NB4 (cell line): ENCODE data around the gene FAM3B.
"Not testable (repeated sequence)": the region's sequence is repeated elsewhere in the genome, so short reads cannot be mapped to it uniquely, and the experiment has no call there.

Experiments used
- DNase-seq: peaks from one replicate; pipeline ENCODE4 v3.0.0; 2010; ENCODE audit warnings: low read depth
- H3K4me3 ChIP-seq: one replicate; pipeline ENCODE4 v1.5.1; 2011; ENCODE audit warnings: mild to moderate bottlenecking, low read depth, low read length, moderate library complexity
- CTCF ChIP-seq: IDR thresholded peaks from one replicate; pipeline ENCODE4 v1.5.1; 2012; ENCODE audit warnings: low read depth, low read length
- MAX ChIP-seq: IDR thresholded peaks from 2 replicates; pipeline ENCODE4 v1.6.1; 2011; ENCODE audit warnings: low read depth, low read length
- MYC ChIP-seq: IDR thresholded peaks from 2 replicates; pipeline ENCODE4 v1.6.1; 2011; ENCODE audit warnings: low read depth, low read length
- POLR2A ChIP-seq: IDR thresholded peaks from 2 replicates; pipeline ENCODE4 v1.6.1; 2011; ENCODE audit warnings: mild to moderate bottlenecking; ENCODE audit not compliant: insufficient read length; ENCODE audit errors: extremely low read depth

Gene FAM3B

GRCh38 chr21:41295721-41296254 lies 20.8 kb upstream of the FAM3B start:
- TF ChIP-seq CTCF = no peak
- no peak for TF ChIP-seq POLR2A
- no peak for TF ChIP-seq MYC
- TF ChIP-seq MAX = no peak
- no peak overlapping the region for H3K4me3 ChIP-seq
- DNase-seq = no peak

- TF ChIP-seq CTCF (no peak), MAX (no peak), POLR2A (no peak), MYC (no peak)
- H3K4me3 ChIP-seq = no peak overlapping the region
- no peak for DNase-seq
These were observed 13.6 kb upstream of the FAM3B start for GRCh38 chr21:41302976-41303375.

- DNase-seq = no peak
- TF ChIP-seq MYC (no peak), POLR2A (no peak), CTCF (no peak), MAX (no peak)
- no peak overlapping the region for H3K4me3 ChIP-seq
These were observed 12.4 kb upstream of the FAM3B start for GRCh38 chr21:41304068-41304720.

GRCh38 chr21:41307219-41307618 lies 9.4 kb upstream of the FAM3B start:
- TF ChIP-seq CTCF = no peak
- TF ChIP-seq MAX = no peak
- no peak for TF ChIP-seq POLR2A
- TF ChIP-seq MYC = no peak
- H3K4me3 ChIP-seq = no peak overlapping the region
- no peak for DNase-seq

- H3K4me3 ChIP-seq, DNase-seq: not testable (repeated sequence)
These were observed 3.1 kb upstream of the FAM3B start for GRCh38 chr21:41313285-41314164.

GRCh38 chr21:41315726-41316125 lies 875 bp upstream of the FAM3B start:
- H3K4me3 ChIP-seq = no peak overlapping the region
- DNase-seq = no peak
- TF ChIP-seq MYC = no peak
- TF ChIP-seq POLR2A = no peak
- no peak for TF ChIP-seq CTCF
- TF ChIP-seq MAX = no peak
